A204.1 (cell line): Measurements from ENCODE around the gene VAT1L.

Experiments
- FAIRE-seq: peaks from 2 replicates; lab custom pipeline; 2012; peaks lifted over from hg19 to GRCh38; lab: Jason Lieb, UNC

Gene VAT1L

GRCh38 chr16:77869997-77870813 lies 81.8 kb downstream of the VAT1L start:
- no peak for FAIRE-seq

GRCh38 chr16:77871932-77872331 lies 83.6 kb downstream of the VAT1L start:
- no peak for FAIRE-seq

GRCh38 chr16:77873066-77873465 lies 84.7 kb downstream of the VAT1L start:
- no peak for FAIRE-seq

GRCh38 chr16:77874347-77874746 lies 86.0 kb downstream of the VAT1L start:
- FAIRE-seq = no peak

- FAIRE-seq = no peak
Observed at GRCh38 chr16:77876776-77877175, 88.4 kb downstream of the VAT1L start.

GRCh38 chr16:77877712-77878347 lies 89.5 kb downstream of the VAT1L start:
- no peak for FAIRE-seq

- no peak for FAIRE-seq
Observed at GRCh38 chr16:77881355-77882030, 93.1 kb downstream of the VAT1L start.

- FAIRE-seq = no peak
Observed at GRCh38 chr16:77882358-77882757, 94.0 kb downstream of the VAT1L start.

- no peak for FAIRE-seq
Observed at GRCh38 chr16:77885571-77886295, 97.4 kb downstream of the VAT1L start.

- FAIRE-seq = no peak
Observed at GRCh38 chr16:77888871-77889270, 100.5 kb downstream of the VAT1L start.

- FAIRE-seq = no peak
Observed at GRCh38 chr16:77890075-77890474, 101.7 kb downstream of the VAT1L start.

- no peak for FAIRE-seq
Observed at GRCh38 chr16:77894162-77894561, 105.8 kb downstream of the VAT1L start.

- FAIRE-seq = no peak
Observed at GRCh38 chr16:77895962-77896361, 107.6 kb downstream of the VAT1L start.

- FAIRE-seq = no peak
Observed at GRCh38 chr16:77896415-77897128, 108.2 kb downstream of the VAT1L start.

- no peak for FAIRE-seq
Observed at GRCh38 chr16:77897129-77897437, 108.7 kb downstream of the VAT1L start.

GRCh38 chr16:77897831-77898605 lies 109.7 kb downstream of the VAT1L start:
- FAIRE-seq = no peak

- no peak for FAIRE-seq
Observed at GRCh38 chr16:77898671-77899211, 110.4 kb downstream of the VAT1L start.

GRCh38 chr16:77899416-77899815 lies 111.1 kb downstream of the VAT1L start:
- no peak for FAIRE-seq

GRCh38 chr16:77905374-77905920 lies 117.1 kb downstream of the VAT1L start:
- no peak for FAIRE-seq

- no peak for FAIRE-seq
Observed at GRCh38 chr16:77910021-77910420, 121.7 kb downstream of the VAT1L start.

GRCh38 chr16:77912617-77913016 lies 124.3 kb downstream of the VAT1L start:
- no peak for FAIRE-seq
